ENCODE measurements around the gene CEPT1. TPM values are rescaled to one million over a fixed set of nuclear protein-coding genes. Genes with fewer than 3 reads are reported as not detected.

Gene CEPT1
- total and polyA plus RNA-seq, 12 donors, result 6.6 to 19.5 (median 13.1) TPM

GRCh38 chr1:111142356-111142975, 2.4 kb downstream of the CEPT1 start:
- Histone ChIP-seq H3K9me3 (no peaks in the 10 kb centered on the region), H3K4me1 (peaks cover 3 to 61% (median 33%) of the 10 kb centered on the region in 9 donors), H3K36me3 (peaks cover 0 to 17% (median 0%) of the 10 kb centered on the region in 9 donors), H3K27me3 (no peaks in the 10 kb centered on the region), H3K4me3 (peak overlapping the region in 1 of 10 donors; percentile 89), H3K27ac (peak overlapping the region in 1 of 10 donors; percentile 98)
- ATAC-seq (no peak), DNase-seq (no peak)
- no peak for TF ChIP-seq CTCF (IDR thresholded peaks at IDR 0.05)
- intact Hi-C loops (cut with DNase I), result no loop called here
- WGBS, 2 donors, result 72 to 74% methylated on average over 5 of the region's 5 CpGs

- ATAC-seq (peak in 1 of 8 donors; percentile 65), DNase-seq (no peak)
- no peak overlapping the region for H3K27ac ChIP-seq
- peaks cover 3 to 69% (median 22%) of the 10 kb centered on the region in 9 donors for H3K4me1 ChIP-seq
- H3K9me3 ChIP-seq, result no peaks in the 10 kb centered on the region
- intact Hi-C loops (cut with DNase I), result no loop called here
- no peak for TF ChIP-seq CTCF (IDR thresholded peaks at IDR 0.05)
- peaks cover 0 to 40% (median 0%) of the 10 kb centered on the region in 9 donors for H3K36me3 ChIP-seq
- no peak overlapping the region for H3K4me3 ChIP-seq
- H3K27me3 ChIP-seq, result no peaks in the 10 kb centered on the region
- 93 to 94% methylated on average over 2 of the region's 2 CpGs for WGBS, 2 donors
Measured at GRCh38 chr1:111145542-111145941, 5.5 kb downstream of the CEPT1 start.

GRCh38 chr1:111145963-111146768, 6.1 kb downstream of the CEPT1 start:
- no peak for ATAC-seq
- no peaks in the 10 kb centered on the region for H3K27me3 ChIP-seq
- DNase-seq, result no peak
- H3K9me3 ChIP-seq, result no peaks in the 10 kb centered on the region
- no peak overlapping the region for H3K27ac ChIP-seq
- no peak overlapping the region for H3K4me3 ChIP-seq
- intact Hi-C loops (cut with DNase I), result no loop called here
- peaks cover 0 to 64% (median 19%) of the 10 kb centered on the region in 9 donors for H3K4me1 ChIP-seq
- peaks cover 0 to 46% (median 5%) of the 10 kb centered on the region in 9 donors for H3K36me3 ChIP-seq
- no peak for TF ChIP-seq CTCF (IDR thresholded peaks at IDR 0.05)

GRCh38 chr1:111147948-111148347, 7.9 kb downstream of the CEPT1 start:
- TF ChIP-seq CTCF (IDR thresholded peaks at IDR 0.05), result no peak
- intact Hi-C loops (cut with DNase I), result no loop called here
- Histone ChIP-seq H3K9me3 (no peaks in the 10 kb centered on the region), H3K4me3 (no peak overlapping the region), H3K36me3 (peaks cover 0 to 63% (median 9%) of the 10 kb centered on the region in 9 donors), H3K4me1 (peaks cover 0 to 46% (median 8%) of the 10 kb centered on the region in 9 donors), H3K27me3 (no peaks in the 10 kb centered on the region), H3K27ac (peak overlapping the region in 2 of 10 donors; percentile 6 to 23)
- WGBS, 2 donors, result 12 to 32% methylated on average over 3 of the region's 3 CpGs
- no peak for DNase-seq
- no peak for ATAC-seq
